Measurements from ENCODE around the gene KASH5.

Gene KASH5

DNA sequence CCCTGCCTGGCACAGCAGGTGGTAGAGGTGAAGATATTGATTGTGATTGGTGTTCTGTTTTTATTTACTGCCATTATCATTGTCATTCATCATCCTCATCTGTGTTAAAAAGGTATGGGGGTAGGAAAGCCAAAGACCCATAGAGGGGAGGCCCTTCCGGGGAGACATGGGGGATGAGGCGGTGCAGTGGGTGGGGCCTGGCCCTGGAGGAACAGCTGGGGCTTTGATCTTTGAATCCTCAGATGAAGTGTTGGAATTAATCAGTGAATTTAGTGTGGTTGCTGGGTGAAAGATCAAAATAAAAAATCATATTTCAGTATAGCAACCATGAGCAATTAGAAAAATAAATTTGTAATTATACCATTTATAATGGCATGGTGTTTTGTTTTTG, 27.8 kb downstream of the KASH5 start:
- no peak for TF ChIP-seq CTCF (IDR thresholded peaks at IDR 0.05; ENCODE audit: insufficient read depth, low read depth, low read length, missing control alignments)
- H3K4me3 ChIP-seq (ENCODE audit: low read length), result no peak overlapping the region
- no peak for DNase-seq (ENCODE audit: low read depth)

GRCh38 chr19:49417088-49417487, 29.0 kb downstream of the KASH5 start:
- DNase-seq (ENCODE audit: low read depth), result no peak
- H3K4me3 ChIP-seq (ENCODE audit: low read length), result no peak overlapping the region

GRCh38 chr19:49418511-49418910, 30.5 kb downstream of the KASH5 start:
- no peak for DNase-seq (ENCODE audit: low read depth)
- no peak for TF ChIP-seq CTCF (IDR thresholded peaks at IDR 0.05; ENCODE audit: insufficient read depth, low read depth, low read length, missing control alignments)
- H3K4me3 ChIP-seq (ENCODE audit: low read length), result no peak overlapping the region

More at GRCh38 chr19:49417088-49417487, 29.0 kb downstream of the KASH5 start:
- TF ChIP-seq CTCF (IDR thresholded peaks at IDR 0.05; ENCODE audit: insufficient read depth, low read depth, low read length, missing control alignments), result no peak

GRCh38 chr19:49419173-49419572, 31.1 kb downstream of the KASH5 start:
- no peak for DNase-seq (ENCODE audit: low read depth)
- no peak overlapping the region for H3K4me3 ChIP-seq (ENCODE audit: low read length)
- no peak for TF ChIP-seq CTCF (IDR thresholded peaks at IDR 0.05; ENCODE audit: insufficient read depth, low read depth, low read length, missing control alignments)

GRCh38 chr19:49420227-49420626, 32.2 kb downstream of the KASH5 start:
- no peak for DNase-seq (ENCODE audit: low read depth)
- no peak for TF ChIP-seq CTCF (IDR thresholded peaks at IDR 0.05; ENCODE audit: insufficient read depth, low read depth, low read length, missing control alignments)
- no peak overlapping the region for H3K4me3 ChIP-seq (ENCODE audit: low read length)

DNA sequence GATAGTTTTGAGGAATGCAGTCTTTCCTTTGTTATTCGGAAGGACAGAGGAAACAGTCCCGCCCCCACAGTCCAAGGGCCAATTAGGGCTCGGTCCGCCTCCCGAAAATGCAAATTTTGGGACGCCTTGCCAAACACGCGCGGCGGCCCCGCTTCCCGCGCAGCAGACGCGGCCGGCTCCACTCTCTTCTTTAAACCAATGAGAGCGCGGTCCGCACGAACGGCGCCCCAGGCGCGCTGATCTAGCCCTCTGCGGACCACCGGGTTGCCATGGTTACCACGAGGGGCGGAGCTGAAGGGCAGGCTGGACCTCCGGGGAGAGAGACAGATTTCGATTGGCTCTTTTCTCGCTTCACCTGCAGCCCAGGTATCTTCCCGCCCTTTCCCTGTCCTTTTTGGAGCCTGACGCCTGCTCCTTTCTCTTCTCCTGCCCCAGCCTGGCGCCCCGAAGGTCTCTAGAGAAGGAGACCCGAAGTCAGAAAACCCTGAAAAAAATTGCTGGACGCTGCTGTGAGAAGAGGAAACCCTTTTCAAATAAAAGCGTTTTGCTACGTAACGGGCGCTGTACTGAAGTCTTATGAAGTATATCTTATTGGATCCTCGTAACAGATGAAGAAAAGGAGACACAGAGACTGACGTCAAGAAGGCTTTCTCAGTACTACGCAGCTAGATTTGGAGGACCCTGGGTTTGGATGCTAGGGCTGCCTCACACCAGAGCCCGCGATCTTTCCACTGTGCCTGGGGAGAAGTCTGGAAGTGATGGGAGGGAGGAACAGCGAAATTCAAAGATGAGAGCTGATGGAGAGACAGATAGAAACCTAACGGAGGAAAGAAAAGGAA, 33.2 kb downstream of the KASH5 start:
- H3K4me3 ChIP-seq (ENCODE audit: low read length), result no peak overlapping the region
- no peak for TF ChIP-seq CTCF (IDR thresholded peaks at IDR 0.05; ENCODE audit: insufficient read depth, low read depth, low read length, missing control alignments)
- peak; percentile 58 for DNase-seq (ENCODE audit: low read depth)

DNA sequence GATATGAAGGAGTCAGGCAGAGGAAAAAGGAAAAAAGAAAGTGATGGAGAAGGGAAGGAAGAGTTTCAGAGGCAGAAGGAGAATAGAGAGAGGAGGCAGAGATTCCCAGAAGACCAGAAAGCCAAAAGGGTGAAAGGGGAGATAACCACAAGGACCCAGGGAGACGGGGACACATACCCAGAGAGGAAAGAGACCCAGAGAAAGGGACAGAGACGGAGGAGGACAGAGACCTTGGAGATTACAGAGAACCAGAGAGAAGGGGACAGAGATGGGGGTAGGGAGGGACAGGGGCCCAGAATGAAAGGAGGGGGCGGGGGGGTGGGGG, 33.8 kb downstream of the KASH5 start:
- no peak for TF ChIP-seq CTCF (IDR thresholded peaks at IDR 0.05; ENCODE audit: insufficient read depth, low read depth, low read length, missing control alignments)
- no peak for DNase-seq (ENCODE audit: low read depth)
- no peak overlapping the region for H3K4me3 ChIP-seq (ENCODE audit: low read length)

Data from epithelial cell of esophagus (primary cell).